ENCODE results near the gene EFCC1. TPM values are rescaled to one million over a fixed set of nuclear protein-coding genes. Genes with fewer than 3 reads are reported as not detected.
A peak's percentile ranks its signal among the peaks of the same experiment; 100 is the strongest.

Gene EFCC1
- total and polyA plus RNA-seq, 2 of the 8 experiments (the other 6 are each of a cell fraction or from before 2014, with no cell fraction given), result 0.14 to 0.37 TPM

DNA sequence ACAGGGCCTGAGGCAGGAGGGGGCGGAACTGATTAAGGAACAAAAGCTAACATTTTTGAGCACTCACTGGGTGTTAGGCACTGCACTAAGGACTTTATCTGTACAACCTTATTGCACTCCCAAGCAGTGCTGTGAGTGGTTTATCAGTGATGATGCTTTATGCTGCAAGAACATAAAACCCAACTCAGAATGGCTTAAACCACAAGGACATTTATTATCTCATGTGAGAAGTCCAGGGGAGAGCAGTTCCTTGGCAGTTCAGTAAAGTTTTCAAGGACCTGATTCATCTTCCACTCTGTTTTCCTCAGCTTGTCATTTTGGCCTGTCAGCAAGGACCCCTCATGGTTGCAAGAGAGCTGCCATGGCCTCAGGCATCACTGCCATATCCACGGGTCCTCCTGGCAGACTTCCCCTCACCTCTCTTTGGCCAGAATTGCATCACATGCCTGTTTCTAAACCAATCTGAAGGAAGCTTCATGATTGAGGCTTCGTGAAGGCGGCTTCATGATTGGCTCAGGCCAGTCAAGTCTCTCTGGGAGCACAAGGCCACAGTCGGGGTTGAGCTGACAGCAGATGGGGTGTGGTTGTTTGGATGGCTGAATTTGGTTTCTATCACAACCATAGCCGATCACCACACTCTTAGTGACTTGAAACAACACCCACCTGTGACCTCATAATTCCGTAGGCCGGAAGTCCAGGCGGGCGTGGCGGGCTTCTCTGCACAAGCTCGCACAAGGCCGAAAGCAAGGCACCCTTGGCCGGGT lies 15.8 kb downstream of the EFCC1 start:
- H3K23ac ChIP-seq (ENCODE audit: insufficient read length), result no peak overlapping the region
- DNase-seq (ENCODE audit: low read depth in 1 of 2, low spot score in 2 of 2) (no peak), FAIRE-seq (no peak)
- no peak overlapping the region for H2BK5ac ChIP-seq (ENCODE audit: low read depth, low read length)
- no peak overlapping the region for H3K27ac ChIP-seq (ENCODE audit: low read depth, low read length)
- no peaks in the 10 kb centered on the region for H3K23me2 ChIP-seq (ENCODE audit: low read depth, low read length)
- H4K8ac ChIP-seq (ENCODE audit: extremely low read depth, insufficient read depth, low read length), result no peak overlapping the region
- no peak overlapping the region for H3K9ac ChIP-seq (replicated peaks in 1 of 4; ENCODE audit: extremely low read depth in 1 of 4, low read depth in 3 of 4, low read length in 3 of 4)
- no peak overlapping the region for H3K4ac ChIP-seq (replicated peaks; ENCODE audit: insufficient read length, low read depth, low read length)
- H2BK12ac ChIP-seq (ENCODE audit: low read depth, low read length), result no peak overlapping the region
- no peak overlapping the region for H2BK15ac ChIP-seq (ENCODE audit: low read length)
- 0 out of 2 replicates have a peak overlapping the region, but pooled peaks have one; percentile 9 for H2AK5ac ChIP-seq (ENCODE audit: low read depth, low read length)
- no peak overlapping the region for H3K14ac ChIP-seq (ENCODE audit: insufficient read length)
- CTCF ChIA-PET (ENCODE audit: partially characterized antibody), result interaction anchor here (0.8 to 3.5 kb wide), 15 partner anchors 10 to 228 kb away, joined by 3 to 25 read pairs (median 4); partner anchors contain the start of genes EFCC1 and GP9
- H4K20me1 ChIP-seq (replicated peaks in 1 of 2; ENCODE audit: control insufficient read depth in 1 of 2, insufficient read depth in 2 of 2, low read length in 2 of 2), result no peaks in the 10 kb centered on the region
- H3K4me1 ChIP-seq (replicated peaks in 1 of 4; ENCODE audit: control insufficient read depth in 3 of 4, insufficient read depth in 4 of 4, low read length in 3 of 4), result peaks cover 0 to 7% (median 1%) of the 10 kb centered on the region in 4 experiments; a peak in 2 of 7 replicates
- H3K4me2 ChIP-seq (ENCODE audit: insufficient read depth in 1 of 2, low read depth in 2 of 2, low read length in 2 of 2), result no peak overlapping the region
- WGBS, 2 experiments (ENCODE audit: extremely low coverage in 1 of 2, insufficient coverage in 1 of 2, insufficient read length in 1 of 2, insufficient replicate concordance in 2 of 2, low coverage in 1 of 2, low lambda C conversion rate in 2 of 2, missing lambda C conversion rate in 1 of 2), result 91% methylated on average over 13 of the region's 14 CpGs; no CpG with 5 or more reads in 1 of the 2 experiments
- no peak overlapping the region for H3K4me3 ChIP-seq (ENCODE audit: extremely low read depth in 1 of 4, insufficient read depth in 2 of 4, low read depth in 3 of 4, low read length in 4 of 4)
- no peaks in the 10 kb centered on the region for H3K9me3 ChIP-seq (ENCODE audit: insufficient read depth in 2 of 2, low read depth in 1 of 2, low read length in 1 of 2)
- no peak overlapping the region for H2BK20ac ChIP-seq (ENCODE audit: low read length)
- H4K5ac ChIP-seq (ENCODE audit: insufficient read length, low read depth, low read length), result no peak overlapping the region
- no peaks in the 10 kb centered on the region for H3K36me3 ChIP-seq (ENCODE audit: control insufficient read depth in 2 of 4, insufficient read depth in 4 of 4, low read length in 3 of 4)
- H3K18ac ChIP-seq (ENCODE audit: extremely low read depth, low read length), result no peak overlapping the region
- H4K91ac ChIP-seq (replicated peaks; ENCODE audit: insufficient read length, low read length), result no peak overlapping the region
- H3K56ac ChIP-seq (replicated peaks; ENCODE audit: insufficient read length, low read depth, low read length), result no peak overlapping the region
- H3K27me3 ChIP-seq (replicated peaks in 1 of 4; ENCODE audit: control insufficient read depth in 3 of 4, extremely low read depth in 1 of 4, insufficient read depth in 3 of 4, low read length in 3 of 4), result peaks cover 0 to 4% (median 0%) of the 10 kb centered on the region in 4 experiments; a peak in 1 of 7 replicates
- POLR2A ChIA-PET (ENCODE audit: partially characterized antibody), result interaction anchor here (1.0 kb wide), 1 partner anchor 9 kb away, joined by 4 read pairs; no protein-coding TSS in a partner anchor
- H3K79me2 ChIP-seq (ENCODE audit: control insufficient read depth in 1 of 2, insufficient read depth in 2 of 2, low read length in 2 of 2), result no peaks in the 10 kb centered on the region
- H3K79me1 ChIP-seq (ENCODE audit: low read depth, low read length), result no peaks in the 10 kb centered on the region
- H2BK120ac ChIP-seq (replicated peaks; ENCODE audit: low read depth, low read length), result no peak overlapping the region
- TF ChIP-seq SIRT6 (IDR thresholded peaks at IDR 0.05; ENCODE audit: low read length), result no peak
- no peak for TF ChIP-seq ZNF274 (IDR thresholded peaks at IDR 0.05; ENCODE audit: borderline replicate concordance, extremely low read depth, low read length)
- TF ChIP-seq YY1 (IDR thresholded peaks at IDR 0.05; ENCODE audit: low read depth, low read length), result no peak
- no peak for TF ChIP-seq CTBP2 (IDR thresholded peaks at IDR 0.05; ENCODE audit: borderline replicate concordance, insufficient read depth, insufficient read length, low read length)
- no peak overlapping the region for H2AFZ ChIP-seq (ENCODE audit: low read length)
